Upper lobe of left lung (tissue), 4 donors: ENCODE data around the gene SLC43A3.

Experiments used
- POLR2AphosphoS5 ChIP-seq, 2 donors: sonication (generic); formaldehyde crosslinking; IDR thresholded peaks; one replicate each; pipeline ENCODE4 v1.5.1; 2017; ENCODE audit warnings: antibody characterized with exemption in 2 of 2
- TF ChIP-seq, protein P1 (sequence below), 6 experiments: fragments of 450-650 bp in 4 of 6; fragments of 200-600 bp in 2 of 6; sonication (generic) in 2 of 6; IDR thresholded peaks; one replicate each; pipeline ENCODE4 v1.5.1; 2016 to 2019; ENCODE audit warnings: antibody characterized with exemption in 6 of 6

DNA sequence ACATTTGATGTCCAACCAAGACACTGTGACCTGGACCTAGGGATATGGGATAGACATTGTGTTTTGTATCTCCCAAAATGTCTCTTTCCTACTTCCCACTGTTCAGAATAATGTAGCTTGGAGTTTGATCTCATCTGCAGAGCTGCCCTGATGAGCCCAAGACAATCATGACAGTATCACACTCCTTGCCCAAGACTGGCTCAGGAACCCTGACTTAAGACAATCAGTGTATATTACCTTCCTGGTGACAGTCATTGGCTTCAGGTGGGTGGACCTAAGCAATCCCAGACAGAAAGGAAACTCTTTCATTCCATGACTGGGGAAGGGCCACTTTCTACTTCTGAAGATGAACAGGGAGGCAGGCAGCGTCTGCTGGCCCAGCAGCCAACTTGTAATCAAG lies 19.1 kb upstream of the SLC43A3 start:
- TF ChIP-seq, protein P1, sequence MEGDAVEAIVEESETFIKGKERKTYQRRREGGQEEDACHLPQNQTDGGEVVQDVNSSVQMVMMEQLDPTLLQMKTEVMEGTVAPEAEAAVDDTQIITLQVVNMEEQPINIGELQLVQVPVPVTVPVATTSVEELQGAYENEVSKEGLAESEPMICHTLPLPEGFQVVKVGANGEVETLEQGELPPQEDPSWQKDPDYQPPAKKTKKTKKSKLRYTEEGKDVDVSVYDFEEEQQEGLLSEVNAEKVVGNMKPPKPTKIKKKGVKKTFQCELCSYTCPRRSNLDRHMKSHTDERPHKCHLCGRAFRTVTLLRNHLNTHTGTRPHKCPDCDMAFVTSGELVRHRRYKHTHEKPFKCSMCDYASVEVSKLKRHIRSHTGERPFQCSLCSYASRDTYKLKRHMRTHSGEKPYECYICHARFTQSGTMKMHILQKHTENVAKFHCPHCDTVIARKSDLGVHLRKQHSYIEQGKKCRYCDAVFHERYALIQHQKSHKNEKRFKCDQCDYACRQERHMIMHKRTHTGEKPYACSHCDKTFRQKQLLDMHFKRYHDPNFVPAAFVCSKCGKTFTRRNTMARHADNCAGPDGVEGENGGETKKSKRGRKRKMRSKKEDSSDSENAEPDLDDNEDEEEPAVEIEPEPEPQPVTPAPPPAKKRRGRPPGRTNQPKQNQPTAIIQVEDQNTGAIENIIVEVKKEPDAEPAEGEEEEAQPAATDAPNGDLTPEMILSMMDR (IDR thresholded peaks at IDR 0.05), result no peak
- TF ChIP-seq POLR2AphosphoS5 (IDR thresholded peaks at IDR 0.05), result no peak
